Esophagus muscularis mucosa (tissue), 4 donors: Measurements from ENCODE around the gene CEP20. TPM values are rescaled to one million over a fixed set of nuclear protein-coding genes. Genes with fewer than 3 reads are reported as not detected.

Experiments used
- DNase-seq: peaks from one replicate; pipeline ENCODE4 v3.0.0-alpha.2; 2017; ENCODE audit errors: extremely low spot score
- H3K27ac ChIP-seq, 4 donors: fragments of 200-600 bp; sonication (generic); replicated peaks in 1 of 4; 1 replicate in 3 of 4; 2 replicates in 1 of 4; pipeline ENCODE4 v1.5.1; 2016 to 2019; ENCODE audit warnings: mild to moderate bottlenecking in 1 of 4
- H3K27me3 ChIP-seq, 4 donors: fragments of 200-600 bp; sonication (generic); one replicate each; pipeline versions ENCODE4 v1.5.1 to v1.6.0; 2016 to 2019
- H3K36me3 ChIP-seq, 4 donors: fragments of 200-600 bp; sonication (generic); one replicate each; pipeline ENCODE4 v1.5.1; 2016 to 2019
- H3K4me1 ChIP-seq, 4 donors: fragments of 200-600 bp; sonication (generic); one replicate each; pipeline ENCODE4 v1.5.1; 2016 to 2019
- H3K4me3 ChIP-seq, 4 donors: fragments of 200-600 bp; sonication (generic); 1 replicate in 2 of 4; 2 replicates in 2 of 4; pipeline ENCODE4 v1.5.1; 2016 to 2019; ENCODE audit warnings: mild to moderate bottlenecking in 4 of 4, moderate library complexity in 1 of 4
- H3K9me3 ChIP-seq, 4 donors: fragments of 200-600 bp; sonication (generic); 1 replicate in 3 of 4; 2 replicates in 1 of 4; pipeline ENCODE4 v1.5.1; 2016 to 2019
- CTCF ChIP-seq, 3 experiments: fragments of 200-600 bp in 2 of 3; fragments of 450-650 bp in 1 of 3; sonication (generic) in 2 of 3; IDR thresholded peaks; one replicate each; pipeline ENCODE4 v1.5.1; 2017 to 2019; ENCODE audit warnings: antibody characterized with exemption in 3 of 3, mild to moderate bottlenecking in 2 of 3, moderate library complexity in 1 of 3
- EP300 ChIP-seq: sonication (generic); formaldehyde crosslinking; IDR thresholded peaks from one replicate; pipeline ENCODE4 v1.6.1; 2017; ENCODE audit warnings: antibody characterized with exemption
- POLR2A ChIP-seq: fragments of 450-650 bp; IDR thresholded peaks from one replicate; pipeline ENCODE4 v1.6.1; 2017; ENCODE audit warnings: antibody characterized with exemption, moderate library complexity, mild to moderate bottlenecking, low read depth
- POLR2AphosphoS5 ChIP-seq, 2 donors: sonication (generic); formaldehyde crosslinking; IDR thresholded peaks; one replicate each; pipeline ENCODE4 v1.6.1; 2017; ENCODE audit warnings: antibody characterized with exemption in 2 of 2
- WGBS: methylation state at CpG from one replicate; pipeline ENCODE4 v1.1.5; 2018; 5-methylcytosine and 5-hydroxymethylcytosine counted together
- intact Hi-C: fragments of 100-400 bp; cut with DNase I; formaldehyde crosslinking; loops from one replicate; pipeline ENCODE4 v1.15.1; 2023
- total RNA-seq, 4 donors: library from RNA; depleted of rRNA; stranded (reverse); fragments of >200 nt; gene quantifications; one replicate each; pipeline versions ENCODE4 v1.1.0 to v1.2.1, GENCODE V29; 2016

The CEP20 gene
- total RNA-seq, 4 donors from 2014 or later = 25.2 to 36.1 (median 32.0) TPM

GRCh38 chr16:15827299-15827698, 61.1 kb downstream of the CEP20 start:
- no peak for TF ChIP-seq CTCF (IDR thresholded peaks at IDR 0.05)
- TF ChIP-seq POLR2AphosphoS5 (IDR thresholded peaks at IDR 0.05) = peak in 1 of 2 donors; percentile 80
- H3K36me3 ChIP-seq = peaks cover 0 to 77% (median 43%) of the 10 kb centered on the region in 4 donors
- H3K9me3 ChIP-seq = no peaks in the 10 kb centered on the region
- intact Hi-C loops = no loop called here
- WGBS = 65% methylated on average over 7 of the region's 7 CpGs
- no peak for DNase-seq
- H3K27me3 ChIP-seq = no peaks in the 10 kb centered on the region
- H3K4me1 ChIP-seq = peaks cover 6 to 100% (median 100%) of the 10 kb centered on the region in 4 donors
- peak overlapping the region in 3 of 4 donors; percentile 22 to 30 (median 27) for H3K4me3 ChIP-seq
- H3K27ac ChIP-seq = peak overlapping the region; percentile 87 to 98 (median 95)

GRCh38 chr16:15825750-15826305, 62.6 kb downstream of the CEP20 start:
- intact Hi-C loops = no loop called here
- 35% methylated on average over 9 of the region's 9 CpGs for WGBS
- Histone ChIP-seq H3K27me3 (no peaks in the 10 kb centered on the region), H3K4me3 (peak overlapping the region in 3 of 4 donors; percentile 3 to 26 (median 22)), H3K27ac (peak overlapping the region; percentile 87 to 98 (median 95)), H3K36me3 (peaks cover 0 to 75% (median 37%) of the 10 kb centered on the region in 4 donors), H3K9me3 (no peaks in the 10 kb centered on the region), H3K4me1 (peaks cover 6 to 99% (median 98%) of the 10 kb centered on the region in 4 donors)
- no peak for TF ChIP-seq EP300
- TF ChIP-seq POLR2A = no peak
- TF ChIP-seq POLR2AphosphoS5 (IDR thresholded peaks at IDR 0.05) = peak; percentile 31 to 76
- no peak for TF ChIP-seq CTCF (IDR thresholded peaks at IDR 0.05)
- no peak for DNase-seq

DNA sequence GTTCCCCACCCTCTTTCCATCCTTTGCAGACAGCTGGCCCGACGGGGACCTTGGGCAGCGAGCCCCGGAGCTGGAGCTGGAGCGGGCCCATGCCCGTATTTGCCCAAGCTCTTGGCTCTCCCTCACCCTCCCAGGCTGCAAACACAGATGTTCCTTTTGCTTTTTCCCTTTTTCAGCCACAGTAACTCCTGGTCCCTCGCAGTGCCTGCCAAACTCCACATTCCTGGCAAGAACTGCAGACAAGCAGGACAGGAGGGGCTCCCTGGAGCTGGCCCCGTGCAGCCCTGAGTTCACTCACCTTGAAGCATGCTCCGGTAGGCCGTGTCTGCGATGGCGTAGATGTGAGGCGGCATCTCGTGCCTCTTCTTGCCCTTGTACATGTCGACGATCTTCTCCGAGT, 65.4 kb downstream of the CEP20 start:
- DNase-seq = no peak
- TF ChIP-seq CTCF (IDR thresholded peaks at IDR 0.05) = no peak
- TF ChIP-seq POLR2AphosphoS5 (IDR thresholded peaks at IDR 0.05) = peak; percentile 94 to 95
- no peak for TF ChIP-seq POLR2A
- peak; percentile 53 for TF ChIP-seq EP300
- WGBS = 64% methylated on average over 10 of the region's 17 CpGs
- Histone ChIP-seq H3K36me3 (peaks cover 0 to 90% (median 45%) of the 10 kb centered on the region in 4 donors), H3K27me3 (no peaks in the 10 kb centered on the region), H3K4me1 (peaks cover 0 to 99% (median 97%) of the 10 kb centered on the region in 4 donors), H3K9me3 (no peaks in the 10 kb centered on the region), H3K27ac (peak overlapping the region; percentile 87 to 98 (median 95)), H3K4me3 (peak overlapping the region in 1 of 4 donors; percentile 31)
- intact Hi-C loops = no loop called here

DNA sequence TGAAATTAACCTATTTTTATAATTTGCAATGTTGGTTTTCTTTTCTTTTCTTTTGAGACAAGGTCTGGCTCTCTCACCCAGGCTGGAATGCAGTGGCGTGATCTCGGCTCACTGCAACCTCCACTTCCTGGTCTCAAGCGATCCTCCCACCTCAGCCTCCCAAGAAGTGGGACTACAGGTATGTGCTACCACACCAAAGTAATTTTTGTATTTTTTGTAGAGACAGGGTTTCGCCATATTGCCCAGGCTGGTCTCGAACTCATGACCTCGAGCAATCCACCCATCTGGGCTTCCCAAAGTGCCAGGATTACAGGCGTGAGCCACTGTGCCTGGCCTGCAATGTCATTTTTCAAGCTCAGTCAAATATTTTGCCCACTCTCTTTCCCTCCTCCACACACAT, 67.6 kb downstream of the CEP20 start:
- WGBS = 61% methylated on average over 7 of the region's 7 CpGs
- DNase-seq = no peak
- Histone ChIP-seq H3K27ac (peak overlapping the region; percentile 69 to 95 (median 91)), H3K36me3 (peaks cover 0 to 90% (median 44%) of the 10 kb centered on the region in 4 donors), H3K4me1 (peaks cover 0 to 98% (median 97%) of the 10 kb centered on the region in 4 donors), H3K4me3 (no peak overlapping the region), H3K9me3 (no peaks in the 10 kb centered on the region), H3K27me3 (no peaks in the 10 kb centered on the region)
- TF ChIP-seq POLR2AphosphoS5 (IDR thresholded peaks at IDR 0.05) = peak; percentile 21 to 60
- TF ChIP-seq EP300 = no peak
- no peak for TF ChIP-seq CTCF (IDR thresholded peaks at IDR 0.05)
- intact Hi-C loops = no loop called here

- H3K9me3 ChIP-seq = no peaks in the 10 kb centered on the region
- no peak for DNase-seq
- 62% methylated on average over 2 of the region's 2 CpGs for WGBS
- intact Hi-C loops = no loop called here
- H3K4me1 ChIP-seq = peaks cover 0 to 97% (median 94%) of the 10 kb centered on the region in 4 donors
- H3K36me3 ChIP-seq = peaks cover 0 to 80% (median 36%) of the 10 kb centered on the region in 4 donors
- H3K27me3 ChIP-seq = no peaks in the 10 kb centered on the region
- peak overlapping the region; percentile 69 to 95 (median 91) for H3K27ac ChIP-seq
- TF ChIP-seq EP300 (no peak), POLR2A (no peak), CTCF (IDR thresholded peaks at IDR 0.05) (no peak)
- peak overlapping the region in 2 of 4 donors; percentile 22 for H3K4me3 ChIP-seq
Observed at GRCh38 chr16:15819046-15819445, 69.4 kb downstream of the CEP20 start.
